ENCODE measurements around the gene LPP.
A peak's percentile ranks its signal among the peaks of the same experiment; 100 is the strongest.

LPP gene, protein sequence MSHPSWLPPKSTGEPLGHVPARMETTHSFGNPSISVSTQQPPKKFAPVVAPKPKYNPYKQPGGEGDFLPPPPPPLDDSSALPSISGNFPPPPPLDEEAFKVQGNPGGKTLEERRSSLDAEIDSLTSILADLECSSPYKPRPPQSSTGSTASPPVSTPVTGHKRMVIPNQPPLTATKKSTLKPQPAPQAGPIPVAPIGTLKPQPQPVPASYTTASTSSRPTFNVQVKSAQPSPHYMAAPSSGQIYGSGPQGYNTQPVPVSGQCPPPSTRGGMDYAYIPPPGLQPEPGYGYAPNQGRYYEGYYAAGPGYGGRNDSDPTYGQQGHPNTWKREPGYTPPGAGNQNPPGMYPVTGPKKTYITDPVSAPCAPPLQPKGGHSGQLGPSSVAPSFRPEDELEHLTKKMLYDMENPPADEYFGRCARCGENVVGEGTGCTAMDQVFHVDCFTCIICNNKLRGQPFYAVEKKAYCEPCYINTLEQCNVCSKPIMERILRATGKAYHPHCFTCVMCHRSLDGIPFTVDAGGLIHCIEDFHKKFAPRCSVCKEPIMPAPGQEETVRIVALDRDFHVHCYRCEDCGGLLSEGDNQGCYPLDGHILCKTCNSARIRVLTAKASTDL

DNA sequence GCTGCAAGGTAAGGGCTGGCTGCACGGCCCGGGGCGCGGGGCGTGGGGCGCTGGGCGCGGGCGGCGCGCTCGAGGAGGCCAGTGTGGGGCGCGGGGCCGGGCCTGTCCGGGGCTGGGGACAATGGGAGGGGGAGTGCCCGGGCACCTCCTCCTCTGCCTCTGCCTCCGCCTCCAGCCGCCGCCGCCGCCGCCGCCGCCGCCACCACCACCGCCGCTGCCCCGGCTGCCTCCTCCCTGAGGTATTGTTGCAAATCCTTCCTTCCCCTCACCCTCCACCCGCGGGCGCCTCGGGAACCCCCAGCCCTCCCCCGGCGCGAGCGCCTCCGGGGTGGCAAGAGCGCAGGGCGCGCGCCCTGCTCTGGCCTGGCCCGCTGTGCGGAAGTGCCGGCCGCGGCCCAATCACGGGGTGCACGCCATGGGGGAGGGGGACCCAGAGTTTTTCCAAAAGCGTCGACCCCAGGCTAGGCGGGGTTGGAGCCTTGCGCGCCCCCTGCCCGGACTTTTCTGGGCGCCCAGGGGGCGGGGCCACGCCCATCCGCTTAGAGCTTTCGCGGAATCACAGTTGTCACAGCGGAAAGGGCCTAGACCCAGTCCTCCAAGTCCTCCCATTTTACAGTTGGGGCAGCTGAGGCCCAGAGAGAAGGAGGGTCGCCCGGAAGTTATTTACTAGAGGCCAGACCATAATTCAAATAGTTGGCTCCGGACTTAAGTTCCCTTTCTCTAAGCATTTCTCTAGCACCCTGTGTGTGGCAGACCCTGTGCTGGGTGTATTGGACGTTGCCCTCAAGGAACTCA is at the start of gene LPP:
TSS of gene LPP (plus strand) at position 144 of the 795 bp plus-strand sequence. CDS start 251,964 bp downstream, outside the sequence.
- Histone ChIP-seq H3K9me3 (ENCODE audit: control insufficient read depth, insufficient read depth, low read length) (no peaks in the 10 kb centered on the region), H3K9ac (ENCODE audit: low read depth, low read length) (peak within 1 kb of the TSS; percentile 63), H3K4me1 (ENCODE audit: insufficient read depth, low read length) (peaks cover 21% of the 10 kb centered on the region; the same call in 1 of the 2 replicates), H3K36me3 (ENCODE audit: insufficient read depth, low read length) (no peaks in the 10 kb centered on the region; the same call in 1 of the 2 replicates)

DNA sequence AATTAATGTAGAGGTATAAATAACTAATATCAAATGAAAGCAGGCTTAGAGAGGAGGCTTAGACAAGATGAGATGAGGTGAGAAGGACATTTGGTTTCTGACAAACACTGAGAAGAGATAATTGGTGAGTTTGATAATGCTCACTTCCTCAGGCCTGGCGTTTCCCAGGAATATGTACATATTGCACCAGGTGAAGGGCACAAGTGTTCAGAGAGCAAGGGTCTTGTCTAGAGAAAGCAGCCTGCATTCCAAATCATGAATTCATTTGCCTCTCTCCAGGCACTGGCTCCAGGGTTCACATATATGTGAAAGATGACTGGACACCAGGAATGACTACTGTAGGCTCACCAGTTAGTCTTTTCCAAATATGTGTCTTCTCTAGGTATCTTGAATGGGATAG is 48.0 kb upstream of the LPP start:
- H3K9ac ChIP-seq (ENCODE audit: low read depth, low read length) = no peak overlapping the region
- H3K9me3 ChIP-seq (ENCODE audit: control insufficient read depth, insufficient read depth, low read length) = peaks cover under 1% of the 10 kb centered on the region; the same call in 1 of the 2 replicates
- H3K4me1 ChIP-seq (ENCODE audit: insufficient read depth, low read length) = no peaks in the 10 kb centered on the region
- H3K36me3 ChIP-seq (ENCODE audit: insufficient read depth, low read length) = no peaks in the 10 kb centered on the region

DNA sequence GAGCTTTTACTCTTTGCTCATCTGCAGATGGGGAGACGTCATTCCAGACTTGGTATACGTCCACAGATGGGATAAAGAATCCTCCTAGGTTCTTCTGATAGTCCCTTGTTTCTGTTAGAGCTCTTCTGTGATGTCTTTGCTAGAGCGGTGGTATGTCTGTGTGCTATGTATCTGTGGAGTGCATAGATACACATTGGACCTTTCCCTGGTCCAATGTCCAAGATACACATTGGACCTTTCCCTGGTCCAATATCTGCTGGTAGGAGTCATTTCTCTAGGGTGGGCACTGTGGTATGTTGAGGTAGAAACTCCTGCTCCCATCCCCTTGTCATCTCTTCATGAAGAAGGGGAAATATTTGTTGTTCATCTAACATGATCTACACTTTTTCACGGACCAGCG is 47.5 kb upstream of the LPP start:
- Histone ChIP-seq H3K9me3 (ENCODE audit: control insufficient read depth, insufficient read depth, low read length) (no peaks in the 10 kb centered on the region), H3K9ac (ENCODE audit: low read depth, low read length) (no peak overlapping the region), H3K36me3 (ENCODE audit: insufficient read depth, low read length) (no peaks in the 10 kb centered on the region), H3K4me1 (ENCODE audit: insufficient read depth, low read length) (no peaks in the 10 kb centered on the region)

DNA sequence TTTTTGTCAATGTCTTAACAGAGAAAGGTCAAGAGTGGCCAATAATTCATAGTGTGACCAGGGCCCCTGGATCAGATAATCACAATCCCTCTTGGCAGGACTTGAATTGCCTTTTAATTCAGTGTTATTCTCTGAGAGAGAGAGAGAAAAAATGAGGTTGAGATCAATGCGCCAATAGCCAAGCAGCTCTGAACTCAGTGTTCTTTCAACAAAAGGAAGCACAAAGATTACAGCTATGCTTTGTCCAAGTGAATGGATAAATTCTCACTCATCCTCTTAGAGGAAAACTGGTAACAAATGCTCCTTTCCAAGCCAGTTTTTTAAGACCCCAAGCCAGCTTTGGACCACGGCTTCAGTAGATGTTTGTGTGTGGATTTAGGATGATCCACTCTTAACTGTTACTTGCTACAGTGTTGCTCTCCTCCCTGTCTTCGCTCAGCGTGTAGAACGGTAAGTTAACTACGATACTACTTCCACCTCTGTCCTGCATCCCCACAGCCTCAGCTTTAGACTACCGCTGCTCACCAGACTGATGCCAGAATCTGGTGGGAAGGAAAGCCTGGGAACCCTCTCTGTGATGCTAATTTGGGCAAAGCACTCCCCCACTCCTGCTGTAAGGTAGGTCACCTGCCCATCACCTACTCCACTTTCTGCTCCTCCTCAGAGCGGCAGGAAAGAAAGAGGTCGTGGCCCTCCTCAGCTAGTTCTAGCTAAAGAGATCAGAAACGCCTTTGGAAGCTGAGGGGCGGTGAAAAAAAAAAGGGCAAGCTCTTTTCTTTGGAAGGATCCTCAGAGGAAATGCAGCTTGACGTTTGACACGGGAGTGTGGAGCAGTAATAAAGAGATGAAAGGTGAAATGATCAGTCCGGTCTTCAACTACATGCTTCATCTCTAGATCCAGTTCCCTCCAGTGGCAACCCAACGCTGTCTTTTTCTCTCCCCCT is 46.8 kb upstream of the LPP start:
- Histone ChIP-seq H3K9ac (ENCODE audit: low read depth, low read length) (no peak overlapping the region), H3K36me3 (ENCODE audit: insufficient read depth, low read length) (no peaks in the 10 kb centered on the region), H3K4me1 (ENCODE audit: insufficient read depth, low read length) (no peaks in the 10 kb centered on the region), H3K9me3 (ENCODE audit: control insufficient read depth, insufficient read depth, low read length) (no peaks in the 10 kb centered on the region)

DNA sequence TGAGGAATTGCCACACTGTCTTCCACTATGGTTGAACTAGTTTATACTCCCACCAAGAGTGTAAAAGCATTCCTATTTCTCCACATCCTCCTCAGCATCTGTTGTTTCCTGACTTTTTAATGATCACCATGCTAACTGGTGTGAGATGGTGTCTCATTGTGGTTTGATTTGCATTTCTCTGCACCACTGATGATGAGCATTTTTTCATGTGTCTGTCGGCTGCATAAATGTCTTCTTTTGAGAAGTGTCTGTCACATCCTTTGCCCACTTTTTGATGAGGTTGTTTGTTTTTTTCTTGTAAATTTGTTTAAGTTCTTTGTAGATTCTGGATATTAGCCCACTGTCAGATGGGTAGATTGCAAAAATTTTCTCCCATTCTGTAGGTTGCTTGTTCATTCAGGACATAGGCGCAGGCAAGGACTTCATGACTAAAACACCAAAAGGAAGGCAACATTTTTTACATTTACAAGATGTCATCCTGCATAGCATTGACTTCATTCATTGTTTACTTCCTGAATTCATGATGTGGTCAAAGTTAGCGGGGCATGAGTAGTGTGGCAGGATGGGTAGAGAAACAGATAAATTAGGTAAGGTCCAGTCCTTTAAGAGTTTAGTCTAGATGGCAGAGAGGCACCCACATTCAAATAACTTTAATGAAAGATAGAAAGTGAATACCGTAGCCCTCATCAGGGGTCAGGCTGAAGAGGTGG is 45.1 kb upstream of the LPP start:
- Histone ChIP-seq H3K9ac (ENCODE audit: low read depth, low read length) (no peak overlapping the region), H3K9me3 (ENCODE audit: control insufficient read depth, insufficient read depth, low read length) (no peaks in the 10 kb centered on the region), H3K4me1 (ENCODE audit: insufficient read depth, low read length) (no peaks in the 10 kb centered on the region), H3K36me3 (ENCODE audit: insufficient read depth, low read length) (no peaks in the 10 kb centered on the region)

DNA sequence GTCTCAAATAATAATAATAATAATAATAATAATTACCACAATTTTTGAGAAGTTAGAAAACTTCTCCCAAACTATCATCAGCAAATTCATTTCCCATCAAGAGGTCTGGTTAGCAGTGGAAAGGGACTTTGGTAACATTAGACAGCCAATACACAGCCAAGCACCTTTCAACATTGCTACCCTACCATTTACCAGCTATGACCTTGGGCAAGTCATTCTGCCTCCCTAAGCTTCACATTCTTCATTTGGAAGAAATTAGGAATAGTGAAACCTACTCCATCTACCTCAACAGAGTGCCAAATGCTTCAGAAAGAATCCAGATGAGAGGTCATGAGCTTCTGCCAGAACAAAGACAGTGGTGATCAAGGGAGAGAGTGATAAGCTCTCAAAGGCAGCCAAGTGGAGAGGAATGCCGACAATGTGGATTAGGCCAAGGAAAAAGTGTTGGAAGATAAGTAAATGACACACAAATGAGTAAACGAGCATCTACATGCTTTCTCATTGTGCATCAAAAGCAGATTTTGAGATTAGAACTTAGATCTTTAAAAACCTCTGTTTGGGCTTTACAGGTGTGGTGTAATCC is 42.9 kb upstream of the LPP start:
- H3K4me1 ChIP-seq (ENCODE audit: insufficient read depth, low read length) = no peaks in the 10 kb centered on the region
- no peaks in the 10 kb centered on the region for H3K36me3 ChIP-seq (ENCODE audit: insufficient read depth, low read length)
- no peaks in the 10 kb centered on the region for H3K9me3 ChIP-seq (ENCODE audit: control insufficient read depth, insufficient read depth, low read length)
- H3K9ac ChIP-seq (ENCODE audit: low read depth, low read length) = no peak overlapping the region

DNA sequence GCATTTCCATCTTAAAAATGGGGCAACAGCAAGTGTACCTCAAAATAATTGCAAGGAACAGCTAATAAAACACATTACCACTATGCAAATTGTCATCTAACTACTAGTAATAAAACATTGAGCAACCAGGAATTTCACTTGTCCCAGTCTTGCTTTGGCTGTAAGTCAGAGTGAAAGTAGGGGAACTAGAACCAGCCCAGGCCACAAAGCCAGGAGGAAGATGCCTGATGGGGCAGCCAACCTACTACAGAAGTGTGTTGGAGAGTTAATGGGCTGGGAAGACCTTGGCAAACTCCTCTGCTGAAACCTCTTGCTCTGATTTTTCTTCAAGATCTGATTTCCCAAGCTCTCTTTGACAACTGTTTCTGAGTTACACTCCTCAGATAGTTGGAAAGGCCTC is 40.2 kb upstream of the LPP start:
- H3K4me1 ChIP-seq (ENCODE audit: insufficient read depth, low read length) = no peaks in the 10 kb centered on the region
- no peaks in the 10 kb centered on the region for H3K36me3 ChIP-seq (ENCODE audit: insufficient read depth, low read length)
- no peaks in the 10 kb centered on the region for H3K9me3 ChIP-seq (ENCODE audit: control insufficient read depth, insufficient read depth, low read length)
- no peak overlapping the region for H3K9ac ChIP-seq (ENCODE audit: low read depth, low read length)

DNA sequence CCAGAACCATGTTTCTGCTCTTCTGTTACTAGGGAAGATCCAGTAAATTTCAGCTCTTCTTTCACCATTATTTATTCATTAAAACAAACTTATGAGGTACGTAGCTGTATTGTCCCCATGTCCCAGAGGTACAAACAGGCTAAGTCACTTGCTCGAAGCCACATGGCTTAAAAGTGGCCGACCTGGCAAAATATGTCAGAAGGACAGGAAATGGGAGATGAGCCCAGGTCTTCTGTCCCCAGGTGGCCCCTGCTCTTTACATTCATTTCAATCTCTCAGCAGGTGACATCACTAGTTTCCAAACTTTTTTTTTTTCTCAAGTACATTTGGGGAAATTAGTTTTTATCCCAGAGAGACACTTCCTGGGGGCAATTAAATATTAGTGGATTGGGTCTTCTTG is 34.1 kb upstream of the LPP start:
- no peaks in the 10 kb centered on the region for H3K9me3 ChIP-seq (ENCODE audit: control insufficient read depth, insufficient read depth, low read length)
- H3K9ac ChIP-seq (ENCODE audit: low read depth, low read length) = no peak overlapping the region
- peaks cover 16% of the 10 kb centered on the region for H3K4me1 ChIP-seq (ENCODE audit: insufficient read depth, low read length)

DNA sequence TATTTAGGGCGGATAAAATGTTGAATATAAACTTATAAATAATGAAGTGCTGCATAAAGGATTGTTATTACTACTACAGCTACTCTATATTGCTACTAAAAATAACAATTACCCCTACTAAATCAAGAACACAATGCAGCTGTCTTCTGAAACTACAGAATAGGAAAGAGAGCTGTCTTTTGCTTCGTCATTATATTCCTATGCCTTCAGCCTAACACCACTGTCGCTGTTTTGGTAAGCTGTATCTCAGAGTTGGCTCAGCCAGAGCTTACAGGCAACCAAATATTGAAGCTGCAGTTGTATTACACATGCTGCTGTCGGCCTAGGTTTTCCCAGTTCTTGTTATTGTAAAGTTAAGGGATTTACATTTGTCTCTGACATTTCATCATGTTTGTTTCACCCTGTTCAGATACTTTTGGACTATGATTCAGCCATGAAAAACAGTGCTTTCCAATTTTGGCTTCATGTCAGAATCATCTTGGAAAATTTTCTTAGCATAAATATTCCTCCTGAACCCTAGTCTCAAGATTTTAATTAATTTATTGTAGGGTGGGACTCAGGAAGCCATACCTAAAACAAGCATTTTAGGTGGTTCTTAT is 31.3 kb upstream of the LPP start:
- Histone ChIP-seq H3K36me3 (ENCODE audit: insufficient read depth, low read length) (no peaks in the 10 kb centered on the region), H3K4me1 (ENCODE audit: insufficient read depth, low read length) (peaks cover 16% of the 10 kb centered on the region), H3K9ac (ENCODE audit: low read depth, low read length) (no peak overlapping the region), H3K9me3 (ENCODE audit: control insufficient read depth, insufficient read depth, low read length) (no peaks in the 10 kb centered on the region)

More for the DNA sequence above, 34.1 kb upstream of the LPP start:
- H3K36me3 ChIP-seq (ENCODE audit: insufficient read depth, low read length) = no peaks in the 10 kb centered on the region

DNA sequence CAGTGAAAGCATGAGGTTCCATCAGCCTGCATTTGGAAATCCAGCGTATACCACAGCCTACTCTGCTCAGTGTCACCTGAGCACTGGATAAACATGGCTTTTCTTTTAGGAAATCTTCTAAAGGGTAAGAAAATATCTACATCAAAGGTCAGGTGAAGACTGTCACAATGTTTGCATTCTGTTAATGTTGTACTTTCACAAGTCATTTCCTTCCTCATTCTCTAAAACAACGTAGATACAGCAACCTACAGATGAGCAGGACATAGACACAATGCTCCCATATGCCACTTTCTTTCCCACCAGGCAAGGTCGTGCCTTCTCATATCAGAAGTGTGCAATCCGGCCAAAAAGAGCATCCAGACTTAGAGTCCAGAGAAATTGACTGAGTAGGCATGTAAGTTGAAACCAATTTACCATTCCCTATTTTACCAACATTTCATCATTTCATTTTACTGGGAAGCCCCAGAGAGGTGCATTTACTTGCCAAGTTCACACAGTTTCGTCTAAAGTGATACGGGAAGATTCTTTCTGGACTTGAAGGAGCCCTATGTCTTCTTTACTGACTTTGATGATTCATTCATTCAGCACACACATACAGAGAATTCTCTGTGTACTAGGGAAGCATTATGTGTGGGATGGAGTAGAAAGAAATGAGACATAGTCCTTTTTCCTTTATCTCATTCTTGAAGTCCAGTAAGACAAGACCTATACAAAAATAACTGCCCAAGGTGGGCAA is 30.6 kb upstream of the LPP start:
- Histone ChIP-seq H3K9ac (ENCODE audit: low read depth, low read length) (no peak overlapping the region), H3K4me1 (ENCODE audit: insufficient read depth, low read length) (peaks cover 16% of the 10 kb centered on the region), H3K36me3 (ENCODE audit: insufficient read depth, low read length) (no peaks in the 10 kb centered on the region), H3K9me3 (ENCODE audit: control insufficient read depth, insufficient read depth, low read length) (no peaks in the 10 kb centered on the region)

DNA sequence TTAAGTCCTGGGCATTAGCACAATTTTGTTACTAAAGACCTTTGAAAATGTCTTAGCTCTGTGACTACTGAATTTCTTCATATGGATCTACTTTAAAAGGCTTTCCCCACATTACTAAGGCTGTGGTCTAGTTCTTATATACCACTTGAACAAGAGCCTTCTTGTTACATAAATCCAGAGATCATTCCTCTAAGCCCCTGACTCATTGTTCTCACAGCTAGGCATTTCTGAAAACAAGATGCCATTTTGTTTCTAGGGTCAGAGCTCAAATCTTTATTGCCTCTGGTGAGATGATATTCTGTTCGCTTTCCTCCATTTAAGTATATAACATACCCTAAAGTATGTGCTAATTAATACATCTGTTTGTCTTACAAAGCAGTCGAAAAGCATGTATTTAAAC is 29.8 kb upstream of the LPP start:
- Histone ChIP-seq H3K36me3 (ENCODE audit: insufficient read depth, low read length) (no peaks in the 10 kb centered on the region), H3K4me1 (ENCODE audit: insufficient read depth, low read length) (peaks cover 16% of the 10 kb centered on the region), H3K9me3 (ENCODE audit: control insufficient read depth, insufficient read depth, low read length) (no peaks in the 10 kb centered on the region), H3K9ac (ENCODE audit: low read depth, low read length) (no peak overlapping the region)

DNA sequence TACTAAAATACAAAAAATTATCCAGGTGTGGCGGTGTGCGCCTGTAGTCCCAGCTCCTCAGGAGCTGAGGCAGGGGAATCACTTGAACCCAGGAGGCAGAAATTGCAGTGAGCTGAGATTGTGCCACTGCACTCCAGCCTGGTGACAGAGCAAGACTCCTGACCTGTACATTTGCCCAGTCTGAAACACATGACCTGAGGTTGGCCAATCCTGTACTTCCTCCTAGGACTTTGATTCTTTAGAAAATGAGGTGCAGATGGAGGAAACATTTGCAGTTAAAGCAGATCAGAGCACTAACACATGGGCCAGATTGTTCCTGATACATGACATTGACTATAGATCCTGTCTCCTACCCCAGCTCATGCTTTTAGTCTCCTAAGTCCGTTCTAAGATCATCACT is 28.9 kb upstream of the LPP start:
- Histone ChIP-seq H3K9ac (ENCODE audit: low read depth, low read length) (no peak overlapping the region), H3K36me3 (ENCODE audit: insufficient read depth, low read length) (no peaks in the 10 kb centered on the region), H3K4me1 (ENCODE audit: insufficient read depth, low read length) (peaks cover 7% of the 10 kb centered on the region; the same call in 1 of the 2 replicates), H3K9me3 (ENCODE audit: control insufficient read depth, insufficient read depth, low read length) (no peaks in the 10 kb centered on the region)
